Measurements from ENCODE around the gene ESD.

Gene ESD

DNA sequence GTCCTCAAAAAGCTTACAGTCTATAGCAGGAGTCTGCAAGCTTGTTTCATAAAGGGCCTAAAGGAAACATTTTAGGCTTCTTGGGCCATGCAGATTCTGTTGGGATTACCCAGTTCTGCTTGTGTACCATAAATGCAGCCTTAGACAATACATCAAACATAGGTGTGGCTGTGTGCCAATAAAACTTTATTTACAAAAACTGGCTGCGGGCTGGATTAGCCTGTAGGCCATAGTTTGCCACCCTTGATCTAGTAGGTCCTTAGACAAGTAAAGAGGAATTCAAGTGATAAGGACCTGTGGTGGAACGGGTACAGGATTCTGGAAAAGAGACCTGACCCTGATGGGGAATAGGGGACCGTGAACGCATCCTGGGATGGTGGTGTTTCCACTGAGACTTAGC lies 51.9 kb downstream of the ESD start:
- DNase-seq (ENCODE audit: low read depth): no peak

GRCh38 chr13:46743191-46743590 lies 53.8 kb downstream of the ESD start:
- DNase-seq (ENCODE audit: low read depth): no peak

DNA sequence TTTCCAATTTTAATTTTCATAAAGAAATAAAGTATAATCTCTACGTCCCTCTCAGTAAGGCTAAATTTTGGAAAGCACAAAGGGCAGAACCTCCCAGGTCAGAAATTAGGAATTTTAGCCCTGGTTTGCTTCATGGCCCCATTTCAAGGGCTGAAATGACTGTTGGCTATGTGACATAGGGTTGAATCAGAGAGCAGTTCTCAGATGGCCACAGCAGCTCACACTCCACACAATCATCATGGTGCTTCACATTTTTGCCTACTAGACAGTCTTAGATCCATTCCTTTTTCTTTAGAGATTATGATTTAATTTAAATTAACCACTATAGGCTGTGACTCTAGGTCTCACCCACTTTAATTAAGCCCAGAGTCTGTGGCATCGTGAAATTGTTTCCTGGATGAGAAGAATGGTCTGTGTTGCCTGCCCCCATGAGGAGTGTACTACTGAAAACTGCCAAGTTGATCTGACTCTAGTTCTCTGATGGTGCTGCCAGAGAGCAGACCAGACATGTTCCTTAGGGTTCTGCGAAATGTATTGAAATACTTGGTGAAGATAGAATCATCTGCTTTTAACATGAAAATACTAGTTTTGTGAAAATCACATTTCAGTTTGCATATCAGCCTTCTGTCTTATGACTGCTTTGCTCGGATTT lies 57.4 kb downstream of the ESD start:
- DNase-seq (ENCODE audit: low read depth): no peak

- DNase-seq (ENCODE audit: low read depth): no peak
Observed at GRCh38 chr13:46738766-46739165, 58.2 kb downstream of the ESD start.

DNA sequence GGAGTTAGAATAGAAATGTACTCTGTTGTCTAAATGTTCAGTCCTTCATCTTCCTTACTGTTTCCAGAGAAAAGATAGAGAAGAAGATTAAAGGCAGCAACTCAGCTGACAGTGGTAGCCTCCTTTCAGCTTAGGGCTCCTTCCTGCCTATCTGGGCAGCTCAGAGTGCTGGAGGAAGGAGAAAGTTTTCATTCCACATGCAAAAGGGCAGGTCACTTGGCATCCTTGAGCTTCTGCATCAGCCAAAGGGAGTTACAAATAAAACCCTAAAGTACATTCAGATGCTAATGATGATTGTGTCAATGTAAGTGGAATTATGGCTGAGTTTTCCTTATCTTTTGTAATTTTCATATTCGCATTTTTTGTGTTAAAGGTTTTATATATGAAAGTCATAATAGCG lies 58.9 kb downstream of the ESD start:
- no peak for DNase-seq (ENCODE audit: low read depth)

DNA sequence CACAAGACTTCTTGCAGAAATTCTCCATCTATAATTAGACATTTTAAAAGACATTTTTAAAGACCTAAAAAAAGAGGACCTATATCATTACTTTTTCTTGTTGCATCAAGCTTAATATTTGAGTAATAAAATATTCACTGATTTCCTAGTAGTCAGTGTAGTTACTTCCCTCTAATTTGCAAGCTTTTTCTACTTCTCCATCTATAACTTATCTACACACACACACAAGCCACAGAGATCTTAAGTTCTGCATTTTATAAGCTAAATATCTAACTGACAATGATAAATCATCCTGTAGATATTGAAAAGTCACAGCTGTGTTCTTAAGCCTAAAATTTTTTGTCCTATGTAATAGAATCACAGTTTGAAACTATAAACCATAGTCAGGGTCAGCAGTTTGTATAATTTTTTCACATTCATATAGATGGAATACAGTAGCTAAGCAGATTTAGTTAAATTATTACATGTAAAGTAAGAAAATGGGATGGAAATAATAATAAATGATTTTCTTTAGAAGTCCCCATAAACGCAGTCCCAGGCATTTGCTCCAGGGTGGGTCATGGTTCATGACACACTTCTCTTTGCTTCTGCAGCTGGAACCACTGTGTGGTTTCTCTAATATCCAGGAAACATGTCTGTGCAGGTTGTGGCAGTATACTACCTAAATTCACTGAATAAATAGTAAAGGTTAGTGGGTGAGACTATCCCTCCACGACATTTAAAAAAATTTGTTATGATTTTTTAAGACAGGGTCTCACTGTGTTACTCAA lies 60.2 kb downstream of the ESD start:
- no peak for DNase-seq (ENCODE audit: low read depth)

- DNase-seq (ENCODE audit: low read depth): no peak
Observed at GRCh38 chr13:46735425-46735824, 61.5 kb downstream of the ESD start.

GRCh38 chr13:46731535-46731934 lies 65.4 kb downstream of the ESD start:
- DNase-seq (ENCODE audit: low read depth): no peak

DNA sequence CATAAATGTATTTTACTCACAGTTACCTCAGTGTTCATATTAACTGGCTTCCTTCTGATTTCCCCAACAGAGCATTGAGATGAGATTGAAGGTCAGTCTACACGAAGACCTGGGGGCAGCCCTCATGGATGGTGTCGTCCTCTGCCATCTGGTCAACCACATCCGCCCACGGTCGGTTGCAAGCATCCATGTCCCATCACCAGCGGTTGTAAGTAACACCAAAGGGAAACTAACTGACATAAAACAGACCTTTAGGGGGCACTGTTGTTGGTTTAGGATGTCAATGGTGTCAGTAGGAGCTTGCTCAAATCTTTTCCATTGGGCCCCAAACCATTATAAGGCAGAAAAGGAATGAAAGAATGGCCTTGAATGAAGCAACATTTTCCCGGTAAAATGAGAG lies 68.2 kb downstream of the ESD start:
- no peak for DNase-seq (ENCODE audit: low read depth)

- DNase-seq (ENCODE audit: low read depth): no peak
Observed at GRCh38 chr13:46726347-46726746, 70.6 kb downstream of the ESD start.

Data from activated T-helper 1 cell treated with Interleukin-2 at 50 U/mL for 16 hours (primary cell).